Caco-2 (cell line): ENCODE results near the gene SPINK6. TPM values are rescaled to one million over a fixed set of nuclear protein-coding genes. Genes with fewer than 3 reads are reported as not detected.

Source experiments
- BruUV-seq: library from RNA; stranded (reverse); fragments of 400-500 nt; replicated peaks from 2 replicates; lab custom pipeline; 2021; lab: Mats Ljungman, UMichigan
- CTCF ChIA-PET: fragments of 300-600 bp; sonication (Branson Sonifier 250); formaldehyde crosslinking; loops from one replicate; lab custom pipeline; 2022; ENCODE audit warnings: antibody characterized with exemption; lab: Charles Lee
- POLR2A ChIA-PET: fragments of 300-600 bp; sonication (Branson Sonifier 250); formaldehyde crosslinking; loops from one replicate; lab custom pipeline; 2022; ENCODE audit warnings: antibody characterized with exemption; lab: Charles Lee
- DNase-seq, 2 experiments: peaks; one replicate each; pipeline versions ENCODE4 v3.0.0 to v3.0.0-alpha.2; 2020 to 2022
- H3K27me3 ChIP-seq: replicated peaks from 2 replicates; pipeline ENCODE4 v1.6.0; 2011; ENCODE audit warnings: low read length; ENCODE audit not compliant: control insufficient read depth, insufficient read depth
- H3K36me3 ChIP-seq: 2 replicates; pipeline ENCODE4 v1.5.1; 2011; ENCODE audit warnings: low read length; ENCODE audit not compliant: control insufficient read depth, insufficient read depth
- H3K4me1 ChIP-seq: fragments of 250-450 bp; sonication (Bioruptor Pico); 2 replicates; pipeline ENCODE4 v1.5.1; 2020; ENCODE audit warnings: mild to moderate bottlenecking
- H3K4me3 ChIP-seq: 2 replicates; pipeline ENCODE4 v1.5.1; 2011; ENCODE audit warnings: low read depth, mild to moderate bottlenecking, control low read depth, low read length
- H3K9me3 ChIP-seq: fragments of 250-450 bp; sonication (Bioruptor Pico); 2 replicates; pipeline ENCODE4 v1.5.1; 2020; ENCODE audit warnings: mild to moderate bottlenecking, moderate library complexity
- H3K27ac Mint-ChIP-seq: one replicate; pipeline ENCODE4 v1.8.0; 2022; ENCODE audit warnings: mixed read lengths; ENCODE audit not compliant: unreplicated experiment
- H3K27me3 Mint-ChIP-seq: one replicate; pipeline ENCODE4 v1.8.0; 2022; ENCODE audit warnings: mixed read lengths; ENCODE audit not compliant: insufficient read depth, unreplicated experiment
- H3K36me3 Mint-ChIP-seq: one replicate; pipeline ENCODE4 v1.8.0; 2022; ENCODE audit warnings: mild to moderate bottlenecking, mixed read lengths; ENCODE audit not compliant: insufficient read depth, unreplicated experiment
- H3K4me1 Mint-ChIP-seq: one replicate; pipeline ENCODE4 v1.8.0; 2022; ENCODE audit warnings: low read depth, mixed read lengths; ENCODE audit not compliant: unreplicated experiment
- H3K4me3 Mint-ChIP-seq: one replicate; pipeline ENCODE4 v1.8.0; 2022; ENCODE audit warnings: mild to moderate bottlenecking, moderate library complexity, mixed read lengths; ENCODE audit not compliant: unreplicated experiment
- H3K9me3 Mint-ChIP-seq: one replicate; pipeline ENCODE4 v1.8.0; 2022; ENCODE audit warnings: mixed read lengths; ENCODE audit not compliant: unreplicated experiment
- intact Hi-C: fragments of 100-400 bp; cut with micrococcal nuclease; formaldehyde crosslinking; loops from one replicate; pipeline ENCODE4 v1.10.0; 2022; ENCODE audit not compliant: unreplicated experiment
- total RNA-seq: library from RNA; stranded (reverse); gene quantifications from 2 replicates; pipeline ENCODE4 v1.2.3, GENCODE V29; 2022
- TF ChIP-seq, protein P1 (sequence below), 2 experiments: fragments of 200-600 bp in 1 of 2; IDR thresholded peaks; 1 replicate in 1 of 2; 2 replicates in 1 of 2; pipeline versions ENCODE4 v1.5.1 to v1.8.0; 2011 to 2022; ENCODE audit warnings: antibody characterized with exemption in 1 of 2, control low read depth in 1 of 2, inconsistent platforms in 1 of 2, low read depth in 1 of 2, low read length in 1 of 2, mild to moderate bottlenecking in 1 of 2, moderate library complexity in 1 of 2; ENCODE audit not compliant: insufficient read depth in 1 of 2, severe bottlenecking in 1 of 2, unreplicated experiment in 1 of 2

Gene SPINK6
- total RNA-seq, 1 experiment from 2014 or later, result not detected

DNA sequence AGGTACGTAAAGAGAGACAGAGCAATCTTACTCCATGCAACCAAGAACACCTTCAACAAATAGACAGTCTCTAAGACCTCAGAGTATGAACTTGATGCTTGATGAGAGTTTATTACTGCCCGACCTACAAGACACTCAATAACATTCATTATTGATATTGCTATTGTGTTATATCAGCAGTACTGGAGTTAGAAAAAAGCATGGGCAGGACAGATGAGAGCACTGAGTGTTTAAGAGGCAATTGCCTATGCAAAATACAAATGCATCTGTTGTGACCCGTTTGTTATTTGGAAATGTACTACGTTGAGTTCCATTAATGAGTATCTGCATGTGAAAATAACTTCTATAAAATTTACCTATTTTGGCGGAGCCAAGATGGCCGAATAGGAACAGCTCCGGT is 27.4 kb downstream of the SPINK6 start:
- H3K4me3 ChIP-seq, result no peak overlapping the region
- CTCF ChIA-PET, result no interaction called here
- H3K36me3 ChIP-seq, result no peaks in the 10 kb centered on the region
- intact Hi-C loops, result no loop called here
- Mint-ChIP-seq H3K36me3 (no peaks in the 10 kb centered on the region), H3K4me1 (no peaks in the 10 kb centered on the region), H3K27ac (no peak overlapping the region), H3K27me3 (peaks cover 9% of the 10 kb centered on the region), H3K9me3 (no peaks in the 10 kb centered on the region), H3K4me3 (peak overlapping the region; percentile 27)
- no peaks in the 10 kb centered on the region for H3K9me3 ChIP-seq
- H3K4me1 ChIP-seq, result no peaks in the 10 kb centered on the region
- H3K27me3 ChIP-seq, result no peaks in the 10 kb centered on the region
- BruUV-seq, result no TSS peak
- POLR2A ChIA-PET, result no interaction called here
- TF ChIP-seq, protein P1, sequence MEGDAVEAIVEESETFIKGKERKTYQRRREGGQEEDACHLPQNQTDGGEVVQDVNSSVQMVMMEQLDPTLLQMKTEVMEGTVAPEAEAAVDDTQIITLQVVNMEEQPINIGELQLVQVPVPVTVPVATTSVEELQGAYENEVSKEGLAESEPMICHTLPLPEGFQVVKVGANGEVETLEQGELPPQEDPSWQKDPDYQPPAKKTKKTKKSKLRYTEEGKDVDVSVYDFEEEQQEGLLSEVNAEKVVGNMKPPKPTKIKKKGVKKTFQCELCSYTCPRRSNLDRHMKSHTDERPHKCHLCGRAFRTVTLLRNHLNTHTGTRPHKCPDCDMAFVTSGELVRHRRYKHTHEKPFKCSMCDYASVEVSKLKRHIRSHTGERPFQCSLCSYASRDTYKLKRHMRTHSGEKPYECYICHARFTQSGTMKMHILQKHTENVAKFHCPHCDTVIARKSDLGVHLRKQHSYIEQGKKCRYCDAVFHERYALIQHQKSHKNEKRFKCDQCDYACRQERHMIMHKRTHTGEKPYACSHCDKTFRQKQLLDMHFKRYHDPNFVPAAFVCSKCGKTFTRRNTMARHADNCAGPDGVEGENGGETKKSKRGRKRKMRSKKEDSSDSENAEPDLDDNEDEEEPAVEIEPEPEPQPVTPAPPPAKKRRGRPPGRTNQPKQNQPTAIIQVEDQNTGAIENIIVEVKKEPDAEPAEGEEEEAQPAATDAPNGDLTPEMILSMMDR (IDR thresholded peaks at IDR 0.05; ENCODE audit: insufficient read depth in 1 of 2, low read depth in 1 of 2, low read length in 1 of 2, severe bottlenecking in 1 of 2, unreplicated experiment in 1 of 2), result no peak
- no peak for DNase-seq

DNA sequence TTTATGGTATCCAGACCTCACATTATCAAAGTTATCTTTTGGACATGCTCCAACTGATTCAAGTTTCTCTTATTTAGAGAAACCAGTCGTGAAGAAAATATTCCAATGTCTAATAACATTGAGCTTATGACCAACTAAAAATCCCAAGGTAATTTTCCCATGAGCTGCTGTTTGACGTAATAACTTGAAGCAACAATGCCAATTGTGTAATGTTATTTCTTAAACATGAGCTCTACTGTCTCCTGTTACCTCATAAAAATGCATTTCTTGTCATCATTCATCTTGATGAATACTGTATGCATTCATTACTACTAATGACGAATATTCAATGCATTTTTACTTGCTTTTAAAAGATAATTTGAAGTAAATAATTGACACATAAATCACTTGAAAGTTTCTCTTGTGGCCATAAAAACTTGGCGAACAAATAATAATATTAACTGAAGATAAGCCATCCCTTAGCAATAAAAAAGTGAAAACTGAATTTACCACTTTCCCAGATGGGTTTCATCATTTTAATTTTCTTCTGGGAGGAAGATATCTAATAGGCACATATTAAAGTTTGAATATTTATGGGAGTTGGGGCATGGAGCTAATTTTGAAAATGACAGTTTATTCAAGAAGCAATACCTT is 35.1 kb downstream of the SPINK6 start:
- H3K4me3 Mint-ChIP-seq, result no peak overlapping the region
- no TSS peak for BruUV-seq
- TF ChIP-seq, protein P1 (IDR thresholded peaks at IDR 0.05; ENCODE audit: insufficient read depth in 1 of 2, low read depth in 1 of 2, low read length in 1 of 2, severe bottlenecking in 1 of 2, unreplicated experiment in 1 of 2), result no peak
- POLR2A ChIA-PET, result no interaction called here
- no peaks in the 10 kb centered on the region for H3K4me1 ChIP-seq
- H3K9me3 Mint-ChIP-seq, result no peaks in the 10 kb centered on the region
- no peaks in the 10 kb centered on the region for H3K36me3 Mint-ChIP-seq
- H3K9me3 ChIP-seq, result no peaks in the 10 kb centered on the region
- DNase-seq, result no peak
- H3K27me3 Mint-ChIP-seq, result peaks cover 10% of the 10 kb centered on the region
- no peak overlapping the region for H3K4me3 ChIP-seq
- no peaks in the 10 kb centered on the region for H3K27me3 ChIP-seq
- CTCF ChIA-PET, result no interaction called here
- H3K27ac Mint-ChIP-seq, result no peak overlapping the region
- H3K36me3 ChIP-seq, result no peaks in the 10 kb centered on the region
- H3K4me1 Mint-ChIP-seq, result no peaks in the 10 kb centered on the region
- intact Hi-C loops, result no loop called here

DNA sequence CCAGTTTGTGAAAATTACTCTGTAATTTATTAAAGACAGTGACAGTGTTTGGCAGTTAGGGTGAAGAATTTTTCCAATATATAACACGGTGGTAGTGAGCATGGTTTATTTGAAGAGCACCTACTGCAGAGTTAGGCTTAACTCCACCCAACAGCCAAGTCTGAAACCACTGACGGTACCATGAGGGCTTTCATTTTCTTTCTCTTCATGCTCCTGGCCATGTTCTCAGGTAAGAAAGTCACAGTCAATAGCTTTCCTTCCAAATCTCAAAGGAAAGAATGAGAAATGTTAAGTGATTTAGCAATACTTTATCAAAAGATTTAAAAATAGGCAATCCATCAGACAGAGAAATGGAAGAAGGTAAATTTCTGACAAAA is 35.6 kb downstream of the SPINK6 start, which contains the start of gene MARCOL:
TSS of gene MARCOL (plus strand) at position 108 of the 377 bp plus-strand sequence. CDS start at position 181, 73 bp downstream.
- H3K27ac Mint-ChIP-seq, result no peak within 1 kb of the TSS
- H3K9me3 ChIP-seq, result no peaks in the 10 kb centered on the region
- H3K4me1 ChIP-seq, result no peaks in the 10 kb centered on the region
- DNase-seq, result no peak
- POLR2A ChIA-PET, result no interaction called here
- H3K9me3 Mint-ChIP-seq, result no peaks in the 10 kb centered on the region
- intact Hi-C loops, result no loop called here
- H3K36me3 ChIP-seq, result no peaks in the 10 kb centered on the region
- H3K4me3 Mint-ChIP-seq, result no peak within 1 kb of the TSS
- no peaks in the 10 kb centered on the region for H3K27me3 ChIP-seq
- peaks cover 10% of the 10 kb centered on the region for H3K27me3 Mint-ChIP-seq
- TF ChIP-seq, protein P1 (IDR thresholded peaks at IDR 0.05; ENCODE audit: insufficient read depth in 1 of 2, low read depth in 1 of 2, low read length in 1 of 2, severe bottlenecking in 1 of 2, unreplicated experiment in 1 of 2), result no peak
- no peaks in the 10 kb centered on the region for H3K4me1 Mint-ChIP-seq
- no peak within 1 kb of the TSS for H3K4me3 ChIP-seq
- CTCF ChIA-PET, result no interaction called here
- H3K36me3 Mint-ChIP-seq, result no peaks in the 10 kb centered on the region
- no TSS peak for BruUV-seq
